NCI-H226 (cell line): ENCODE measurements around the gene LRP6.
"Not testable (repeated sequence)": the region's sequence is repeated elsewhere in the genome, so short reads cannot be mapped to it uniquely, and the experiment has no call there.

Experiments
- DNase-seq: peaks from one replicate; pipeline ENCODE4 v3.0.0-alpha.2; 2015

LRP6 gene

GRCh38 chr12:12110923-12111555, 155.8 kb downstream of the LRP6 start:
- DNase-seq: not testable (repeated sequence)

GRCh38 chr12:12108441-12109058, 158.3 kb downstream of the LRP6 start:
- peak; percentile 2 for DNase-seq

GRCh38 chr12:12107678-12108077, 159.2 kb downstream of the LRP6 start:
- no peak for DNase-seq

GRCh38 chr12:12099102-12099501, 167.7 kb downstream of the LRP6 start:
- no peak for DNase-seq

- no peak for DNase-seq
Observed at GRCh38 chr12:12098691-12099015, 168.2 kb downstream of the LRP6 start.

- no peak for DNase-seq
Observed at GRCh38 chr12:12097891-12098690, 168.8 kb downstream of the LRP6 start.

- no peak for DNase-seq
Observed at GRCh38 chr12:12095021-12095420, 171.8 kb downstream of the LRP6 start.

GRCh38 chr12:12094481-12094880, 172.4 kb downstream of the LRP6 start:
- DNase-seq: no peak

- DNase-seq: no peak
Observed at GRCh38 chr12:12091977-12092663, 174.7 kb downstream of the LRP6 start.

GRCh38 chr12:12091071-12091470, 175.8 kb downstream of the LRP6 start:
- DNase-seq: no peak

- DNase-seq: no peak
Observed at GRCh38 chr12:12088761-12089160, 178.1 kb downstream of the LRP6 start.

- DNase-seq: no peak
Observed at GRCh38 chr12:12088147-12088546, 178.7 kb downstream of the LRP6 start.

- DNase-seq: no peak
Observed at GRCh38 chr12:12087693-12088034, 179.2 kb downstream of the LRP6 start.

- no peak for DNase-seq
Observed at GRCh38 chr12:12086973-12087692, 179.7 kb downstream of the LRP6 start.

- DNase-seq: no peak
Observed at GRCh38 chr12:12086362-12086761, 180.5 kb downstream of the LRP6 start.

- DNase-seq: no peak
Observed at GRCh38 chr12:12083688-12084087, 183.2 kb downstream of the LRP6 start.

GRCh38 chr12:12081836-12082497, 184.9 kb downstream of the LRP6 start:
- DNase-seq: peak; percentile 21

GRCh38 chr12:12079291-12079690, 187.6 kb downstream of the LRP6 start:
- DNase-seq: no peak

- no peak for DNase-seq
Observed at GRCh38 chr12:12072064-12072760, 194.6 kb downstream of the LRP6 start.

GRCh38 chr12:12070674-12071656, 195.9 kb downstream of the LRP6 start, which contains the start of gene BCL2L14:
Gene BCL2L14 (plus strand): TSS chr12:12070939. CDS start chr12:12079306, 8,367 bp downstream.
- no peak for DNase-seq
